IgD-negative memory B cell (primary cell): Measurements from ENCODE around the gene TMEM232. TPM values are rescaled to one million over a fixed set of nuclear protein-coding genes. Genes with fewer than 3 reads are reported as not detected.

Source experiments
- H3K27ac Mint-ChIP-seq, 3 donors: one replicate each; pipeline ENCODE4 v1.8.0; 2020 to 2022; ENCODE audit warnings: mild to moderate bottlenecking in 3 of 3, mixed read lengths in 3 of 3, moderate library complexity in 1 of 3
- H3K27me3 Mint-ChIP-seq: one replicate; pipeline ENCODE4 v1.8.0; 2021; ENCODE audit warnings: mixed read lengths
- H3K36me3 Mint-ChIP-seq: one replicate; pipeline ENCODE4 v1.8.0; 2020; ENCODE audit warnings: mild to moderate bottlenecking, mixed read lengths
- H3K4me1 Mint-ChIP-seq, 3 donors: one replicate each; pipeline ENCODE4 v1.8.0; 2020 to 2022; ENCODE audit warnings: mixed read lengths in 3 of 3, mild to moderate bottlenecking in 1 of 3
- H3K4me3 Mint-ChIP-seq, 4 donors: one replicate each; pipeline ENCODE4 v1.8.0; 2020 to 2022; ENCODE audit warnings: mild to moderate bottlenecking in 4 of 4, mixed read lengths in 4 of 4, moderate library complexity in 3 of 4
- H3K9me3 Mint-ChIP-seq, 3 donors: one replicate each; pipeline ENCODE4 v1.8.0; 2020 to 2021; ENCODE audit warnings: mixed read lengths in 3 of 3, mild to moderate bottlenecking in 1 of 3
- polyA plus RNA-seq: library from polyadenylated mRNA; unstranded; fragments of 300-500 nt; fragmentation: Illumina TruSeq; gene quantifications from one replicate; pipeline ENCODE4 v1.2.3, GENCODE V29; 2021

The TMEM232 gene
- polyA plus RNA-seq, 1 donor from 2014 or later = not detected

- no peaks in the 10 kb centered on the region for H3K27me3 Mint-ChIP-seq
- no peak overlapping the region for H3K4me3 Mint-ChIP-seq
- no peaks in the 10 kb centered on the region for H3K36me3 Mint-ChIP-seq
- no peaks in the 10 kb centered on the region for H3K4me1 Mint-ChIP-seq
- peaks cover 0 to 2% (median 0%) of the 10 kb centered on the region in 3 donors for H3K9me3 Mint-ChIP-seq
- no peak overlapping the region for H3K27ac Mint-ChIP-seq
Measured at GRCh38 chr5:110397281-110397680, 329.2 kb downstream of the TMEM232 start.

- Mint-ChIP-seq H3K27me3 (no peaks in the 10 kb centered on the region), H3K27ac (no peak overlapping the region), H3K4me1 (no peaks in the 10 kb centered on the region), H3K9me3 (peaks cover 0 to 2% (median 0%) of the 10 kb centered on the region in 3 donors), H3K4me3 (no peak overlapping the region), H3K36me3 (no peaks in the 10 kb centered on the region)
Measured at GRCh38 chr5:110386782-110387181, 339.7 kb downstream of the TMEM232 start.

- Mint-ChIP-seq H3K4me3 (no peak overlapping the region), H3K36me3 (no peaks in the 10 kb centered on the region), H3K4me1 (no peaks in the 10 kb centered on the region), H3K27ac (no peak overlapping the region), H3K27me3 (no peaks in the 10 kb centered on the region), H3K9me3 (no peaks in the 10 kb centered on the region)
Measured at GRCh38 chr5:110383231-110383630, 343.2 kb downstream of the TMEM232 start.

- Mint-ChIP-seq H3K9me3 (no peaks in the 10 kb centered on the region), H3K4me1 (no peaks in the 10 kb centered on the region), H3K4me3 (no peak overlapping the region), H3K27ac (no peak overlapping the region), H3K36me3 (no peaks in the 10 kb centered on the region), H3K27me3 (no peaks in the 10 kb centered on the region)
Measured at GRCh38 chr5:110377943-110378342, 348.5 kb downstream of the TMEM232 start.

- no peaks in the 10 kb centered on the region for H3K27me3 Mint-ChIP-seq
- no peak overlapping the region for H3K4me3 Mint-ChIP-seq
- H3K4me1 Mint-ChIP-seq = peaks cover 0 to 2% (median under 1%) of the 10 kb centered on the region in 3 donors
- no peak overlapping the region for H3K27ac Mint-ChIP-seq
- H3K9me3 Mint-ChIP-seq = no peaks in the 10 kb centered on the region
- H3K36me3 Mint-ChIP-seq = no peaks in the 10 kb centered on the region
Measured at GRCh38 chr5:110377361-110377760, 349.1 kb downstream of the TMEM232 start.

- Mint-ChIP-seq H3K27me3 (no peaks in the 10 kb centered on the region), H3K36me3 (no peaks in the 10 kb centered on the region), H3K4me1 (peaks cover 3 to 10% (median 6%) of the 10 kb centered on the region in 3 donors), H3K9me3 (no peaks in the 10 kb centered on the region), H3K4me3 (no peak overlapping the region), H3K27ac (no peak overlapping the region)
Measured at GRCh38 chr5:110376281-110376951, 350.1 kb downstream of the TMEM232 start.

- H3K27ac Mint-ChIP-seq = peak overlapping the region in 1 of 3 donors; percentile 54
- no peaks in the 10 kb centered on the region for H3K9me3 Mint-ChIP-seq
- peaks cover 2% of the 10 kb centered on the region for H3K27me3 Mint-ChIP-seq
- H3K36me3 Mint-ChIP-seq = no peaks in the 10 kb centered on the region
- H3K4me1 Mint-ChIP-seq = peaks cover 10 to 16% (median 11%) of the 10 kb centered on the region in 3 donors
- peak overlapping the region in 1 of 4 donors; percentile 10 for H3K4me3 Mint-ChIP-seq
Measured at GRCh38 chr5:110371725-110372041, 354.8 kb downstream of the TMEM232 start.

GRCh38 chr5:110371011-110371724 lies 355.3 kb downstream of the TMEM232 start:
- H3K4me3 Mint-ChIP-seq = peak overlapping the region in 1 of 4 donors; percentile 10
- peaks cover 2% of the 10 kb centered on the region for H3K27me3 Mint-ChIP-seq
- peaks cover 10 to 16% (median 11%) of the 10 kb centered on the region in 3 donors for H3K4me1 Mint-ChIP-seq
- peak overlapping the region in 1 of 3 donors; percentile 54 for H3K27ac Mint-ChIP-seq
- no peaks in the 10 kb centered on the region for H3K36me3 Mint-ChIP-seq
- no peaks in the 10 kb centered on the region for H3K9me3 Mint-ChIP-seq

Other genes with a start within 250 kb of the TMEM232 start
- gene SLC25A46, start 12.3 kb upstream of the TMEM232 start, polyA plus RNA-seq = 21.9 TPM